SU-DHL-6 (cell line): Measurements from ENCODE around the gene SGCA.

Source experiments
- EZH2phosphoT487 ChIP-seq: fragments of 200-600 bp; sonication (generic), shearing (Covaris generic); conservative IDR thresholded peaks from 2 replicates; pipeline ENCODE4 v1.6.1; 2018; ENCODE audit warnings: mild to moderate bottlenecking, antibody characterized with exemption, low read length, moderate library complexity, mixed read lengths
- TF ChIP-seq, protein P1 (sequence below): fragments of 200-600 bp; sonication (generic); IDR thresholded peaks from one replicate; pipeline ENCODE4 v1.5.1; 2017; ENCODE audit warnings: antibody characterized with exemption, mild to moderate bottlenecking, low read length, moderate library complexity; ENCODE audit not compliant: insufficient read depth, poor library complexity, severe bottlenecking

DNA sequence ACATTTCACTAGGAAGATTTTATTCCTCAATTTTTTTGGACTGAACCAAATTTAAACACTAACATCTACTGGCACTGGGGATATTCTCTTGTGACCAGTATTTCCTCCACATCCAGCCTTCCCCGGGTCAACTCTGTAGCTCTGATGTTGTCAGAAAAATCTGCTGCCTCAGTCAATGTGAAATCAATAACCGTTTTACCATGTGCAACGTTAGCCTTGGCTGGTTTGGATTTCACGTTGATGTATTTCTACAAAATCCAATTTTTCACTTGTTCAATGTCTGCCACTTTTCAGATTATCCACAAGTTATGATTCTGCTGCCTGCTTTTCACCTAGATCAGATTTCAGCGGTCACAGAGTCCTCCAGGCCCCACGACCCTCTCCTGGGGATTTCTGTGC, 7.1 kb downstream of the SGCA start:
- TF ChIP-seq, protein P1, sequence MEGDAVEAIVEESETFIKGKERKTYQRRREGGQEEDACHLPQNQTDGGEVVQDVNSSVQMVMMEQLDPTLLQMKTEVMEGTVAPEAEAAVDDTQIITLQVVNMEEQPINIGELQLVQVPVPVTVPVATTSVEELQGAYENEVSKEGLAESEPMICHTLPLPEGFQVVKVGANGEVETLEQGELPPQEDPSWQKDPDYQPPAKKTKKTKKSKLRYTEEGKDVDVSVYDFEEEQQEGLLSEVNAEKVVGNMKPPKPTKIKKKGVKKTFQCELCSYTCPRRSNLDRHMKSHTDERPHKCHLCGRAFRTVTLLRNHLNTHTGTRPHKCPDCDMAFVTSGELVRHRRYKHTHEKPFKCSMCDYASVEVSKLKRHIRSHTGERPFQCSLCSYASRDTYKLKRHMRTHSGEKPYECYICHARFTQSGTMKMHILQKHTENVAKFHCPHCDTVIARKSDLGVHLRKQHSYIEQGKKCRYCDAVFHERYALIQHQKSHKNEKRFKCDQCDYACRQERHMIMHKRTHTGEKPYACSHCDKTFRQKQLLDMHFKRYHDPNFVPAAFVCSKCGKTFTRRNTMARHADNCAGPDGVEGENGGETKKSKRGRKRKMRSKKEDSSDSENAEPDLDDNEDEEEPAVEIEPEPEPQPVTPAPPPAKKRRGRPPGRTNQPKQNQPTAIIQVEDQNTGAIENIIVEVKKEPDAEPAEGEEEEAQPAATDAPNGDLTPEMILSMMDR = no peak
- no peak for TF ChIP-seq EZH2phosphoT487
